Measurements from ENCODE around the gene FAM217B.
A peak's percentile ranks its signal among the peaks of the same experiment; 100 is the strongest.

Gene FAM217B

DNA sequence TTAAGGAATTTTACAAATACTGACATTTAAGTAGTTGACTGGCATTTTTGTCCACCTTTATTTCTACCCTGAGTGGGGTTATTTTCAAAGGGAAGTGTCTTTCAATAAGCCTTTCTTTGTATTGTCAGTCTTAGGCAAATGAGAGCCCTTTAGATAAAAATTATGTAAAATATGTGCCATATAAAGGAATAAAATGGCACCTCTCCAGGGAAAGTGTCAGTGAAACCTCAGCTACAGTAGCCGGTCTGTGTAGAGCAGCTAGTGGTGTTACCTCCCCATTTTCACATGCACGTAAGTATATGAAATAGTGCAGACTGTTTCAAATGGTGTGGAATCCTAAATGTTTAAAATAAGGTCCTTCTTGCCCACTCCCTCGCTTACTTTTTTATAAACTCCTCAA lies 5.0 kb downstream of the FAM217B start:
- intact Hi-C loops (cut with DNase I; ENCODE audit: low total_unique reads): no loop called here
- Histone ChIP-seq H3K9me3 (no peaks in the 10 kb centered on the region), H3K4me3 (no peak overlapping the region), H3K27me3 (no peaks in the 10 kb centered on the region), H3K27ac (no peak overlapping the region), H3K36me3 (peaks cover 13 to 33% (median 24%) of the 10 kb centered on the region in 3 donors), H3K4me1 (peaks cover 0 to 25% (median 6%) of the 10 kb centered on the region in 4 donors)
- DNase-seq: no peak
- TF ChIP-seq, protein P1, sequence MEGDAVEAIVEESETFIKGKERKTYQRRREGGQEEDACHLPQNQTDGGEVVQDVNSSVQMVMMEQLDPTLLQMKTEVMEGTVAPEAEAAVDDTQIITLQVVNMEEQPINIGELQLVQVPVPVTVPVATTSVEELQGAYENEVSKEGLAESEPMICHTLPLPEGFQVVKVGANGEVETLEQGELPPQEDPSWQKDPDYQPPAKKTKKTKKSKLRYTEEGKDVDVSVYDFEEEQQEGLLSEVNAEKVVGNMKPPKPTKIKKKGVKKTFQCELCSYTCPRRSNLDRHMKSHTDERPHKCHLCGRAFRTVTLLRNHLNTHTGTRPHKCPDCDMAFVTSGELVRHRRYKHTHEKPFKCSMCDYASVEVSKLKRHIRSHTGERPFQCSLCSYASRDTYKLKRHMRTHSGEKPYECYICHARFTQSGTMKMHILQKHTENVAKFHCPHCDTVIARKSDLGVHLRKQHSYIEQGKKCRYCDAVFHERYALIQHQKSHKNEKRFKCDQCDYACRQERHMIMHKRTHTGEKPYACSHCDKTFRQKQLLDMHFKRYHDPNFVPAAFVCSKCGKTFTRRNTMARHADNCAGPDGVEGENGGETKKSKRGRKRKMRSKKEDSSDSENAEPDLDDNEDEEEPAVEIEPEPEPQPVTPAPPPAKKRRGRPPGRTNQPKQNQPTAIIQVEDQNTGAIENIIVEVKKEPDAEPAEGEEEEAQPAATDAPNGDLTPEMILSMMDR (IDR thresholded peaks at IDR 0.05): no peak

DNA sequence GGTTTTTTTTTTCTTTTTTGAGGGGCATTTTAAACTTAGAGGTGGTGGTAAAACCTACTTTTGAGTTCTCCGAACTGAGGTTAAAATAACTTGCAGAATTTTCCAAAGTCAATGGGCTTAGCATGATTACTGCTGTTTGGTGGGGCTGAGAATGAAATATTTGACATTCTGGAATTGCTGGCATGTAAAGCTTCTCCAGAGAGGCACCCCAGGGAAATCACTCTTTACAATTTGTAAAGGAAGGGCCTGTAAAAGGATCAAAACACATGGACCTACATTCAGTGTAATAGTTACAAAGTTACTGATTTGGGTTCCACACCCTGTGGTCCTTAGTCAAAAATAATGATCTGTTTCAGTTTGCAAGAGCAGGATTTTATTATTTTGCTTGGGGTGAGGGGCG lies 5.5 kb downstream of the FAM217B start:
- no peaks in the 10 kb centered on the region for H3K9me3 ChIP-seq
- H3K4me3 ChIP-seq: no peak overlapping the region
- H3K27ac ChIP-seq: no peak overlapping the region
- peaks cover 0 to 25% (median 6%) of the 10 kb centered on the region in 4 donors for H3K4me1 ChIP-seq
- DNase-seq: no peak
- TF ChIP-seq, protein P1 (IDR thresholded peaks at IDR 0.05): no peak
- peaks cover 13 to 35% (median 29%) of the 10 kb centered on the region in 3 donors for H3K36me3 ChIP-seq
- intact Hi-C loops (cut with DNase I; ENCODE audit: low total_unique reads): no loop called here
- no peaks in the 10 kb centered on the region for H3K27me3 ChIP-seq

DNA sequence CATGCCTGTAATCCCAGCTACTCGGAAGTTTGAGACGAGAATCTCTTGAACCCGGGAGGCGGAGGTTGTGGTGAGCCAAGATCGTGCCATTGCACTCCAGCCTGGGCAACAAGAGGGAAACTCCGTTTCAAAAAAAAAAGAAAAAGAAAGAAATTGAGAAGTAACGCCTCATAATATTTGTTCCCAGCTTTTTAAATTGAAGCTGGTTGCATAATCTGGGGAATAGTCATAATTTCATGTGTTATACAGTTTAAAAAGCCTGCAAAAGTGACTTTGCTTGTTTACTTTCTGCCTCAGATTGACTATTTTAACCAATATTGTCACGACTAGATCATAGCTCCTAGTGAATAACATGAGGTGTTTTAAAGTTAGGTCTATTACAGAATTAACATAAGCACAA lies 7.2 kb downstream of the FAM217B start:
- Histone ChIP-seq H3K27ac (no peak overlapping the region), H3K27me3 (no peaks in the 10 kb centered on the region), H3K36me3 (peaks cover 13 to 35% (median 33%) of the 10 kb centered on the region in 3 donors), H3K4me3 (no peak overlapping the region), H3K9me3 (no peaks in the 10 kb centered on the region), H3K4me1 (peaks cover 0 to 13% (median under 1%) of the 10 kb centered on the region in 4 donors)
- TF ChIP-seq, protein P1 (IDR thresholded peaks at IDR 0.05): no peak
- DNase-seq: no peak
- intact Hi-C loops (cut with DNase I; ENCODE audit: low total_unique reads): no loop called here

DNA sequence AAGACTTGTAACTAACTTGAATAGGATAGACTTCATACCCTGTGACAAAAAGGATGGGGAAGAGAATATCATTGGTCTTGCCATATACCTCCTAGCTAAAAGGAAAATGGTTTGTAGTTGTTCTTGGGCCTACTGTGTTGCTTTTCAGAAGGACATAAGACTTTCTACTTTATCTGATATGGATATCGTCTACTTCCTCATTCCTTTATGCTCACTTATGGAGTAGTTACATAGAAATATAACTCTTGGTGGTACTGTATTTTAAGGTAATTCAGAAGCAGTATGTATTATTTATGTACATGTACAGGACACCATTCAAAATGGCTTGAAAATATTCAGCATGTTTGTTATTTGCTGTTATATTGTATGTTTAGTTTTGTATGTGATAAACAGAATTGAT lies 8.0 kb downstream of the FAM217B start:
- no peak for DNase-seq
- H3K27me3 ChIP-seq: no peaks in the 10 kb centered on the region
- intact Hi-C loops (cut with DNase I; ENCODE audit: low total_unique reads): no loop called here
- H3K4me3 ChIP-seq: no peak overlapping the region
- H3K36me3 ChIP-seq: peaks cover 13 to 27% (median 26%) of the 10 kb centered on the region in 3 donors
- no peaks in the 10 kb centered on the region for H3K9me3 ChIP-seq
- TF ChIP-seq, protein P1 (IDR thresholded peaks at IDR 0.05): no peak
- H3K4me1 ChIP-seq: peaks cover 0 to 13% (median under 1%) of the 10 kb centered on the region in 4 donors
- no peak overlapping the region for H3K27ac ChIP-seq

DNA sequence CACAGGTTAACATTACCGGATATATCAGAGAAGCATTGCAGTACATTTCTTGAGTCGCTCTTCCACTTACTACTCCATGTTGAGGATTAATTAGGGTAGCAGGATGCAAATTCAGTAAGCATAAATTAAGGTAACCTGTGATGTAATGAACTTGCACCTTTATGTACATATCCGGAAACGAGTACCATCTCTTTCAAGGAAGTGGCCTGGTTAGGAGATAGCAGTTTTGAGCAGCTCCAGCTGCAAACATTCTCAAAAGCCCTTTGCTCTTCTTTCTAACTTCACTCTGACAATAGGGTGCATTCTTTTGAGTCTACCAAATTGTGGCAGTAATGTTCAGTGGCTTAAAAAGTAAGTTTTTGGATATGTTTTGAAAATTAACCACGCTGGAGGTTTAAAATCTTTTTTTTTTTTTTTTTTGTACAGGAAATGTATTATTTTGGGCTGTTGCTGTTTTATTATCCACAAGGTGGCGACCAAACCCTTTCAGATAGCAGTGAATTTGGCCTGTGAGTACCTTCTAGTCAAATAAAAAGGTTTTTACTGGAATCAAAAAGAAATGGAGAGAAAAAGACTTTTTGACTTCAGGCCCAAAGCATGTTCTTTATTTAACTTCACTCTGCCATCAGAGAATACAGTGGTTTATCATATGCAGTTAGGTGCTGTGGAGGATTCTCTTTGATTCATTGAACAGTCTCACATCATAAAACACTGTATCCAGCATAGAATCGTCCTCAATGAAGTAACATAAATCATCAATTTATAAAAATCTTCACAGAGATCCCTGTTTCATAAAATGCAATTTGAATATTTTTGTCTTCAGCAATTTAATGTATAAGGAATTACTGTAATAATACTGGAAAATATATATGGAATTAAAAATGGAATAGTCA lies 8.9 kb downstream of the FAM217B start:
- Histone ChIP-seq H3K27ac (no peak overlapping the region), H3K27me3 (no peaks in the 10 kb centered on the region), H3K9me3 (no peaks in the 10 kb centered on the region), H3K36me3 (peaks cover 7 to 21% (median 21%) of the 10 kb centered on the region in 3 donors), H3K4me1 (peaks cover 0 to 13% (median under 1%) of the 10 kb centered on the region in 4 donors), H3K4me3 (no peak overlapping the region)
- TF ChIP-seq, protein P1 (IDR thresholded peaks at IDR 0.05): peak; percentile 45 to 54
- no peak for DNase-seq
- intact Hi-C loops (cut with DNase I; ENCODE audit: low total_unique reads): no loop called here

Data from tibial artery (tissue), 4 donors.